Measurements from ENCODE around the gene AGBL1.

- TF ChIP-seq CTCF (IDR thresholded peaks at IDR 0.05) (no peak), POLR2A (IDR thresholded peaks at IDR 0.05) (no peak), EP300 (IDR thresholded peaks at IDR 0.05) (no peak)
These were observed 183.6 kb downstream of the AGBL1 start for GRCh38 chr15:86263230-86263629.
